NB4 (cell line): Measurements from ENCODE around the gene MYOCD.

Experiments
- DNase-seq: peaks from one replicate; pipeline ENCODE4 v3.0.0; 2010; ENCODE audit warnings: low read depth
- H3K4me3 ChIP-seq: one replicate; pipeline ENCODE4 v1.5.1; 2011; ENCODE audit warnings: mild to moderate bottlenecking, low read depth, low read length, moderate library complexity
- MYC ChIP-seq: IDR thresholded peaks from 2 replicates; pipeline ENCODE4 v1.6.1; 2011; ENCODE audit warnings: low read depth, low read length
- POLR2A ChIP-seq: IDR thresholded peaks from 2 replicates; pipeline ENCODE4 v1.6.1; 2011; ENCODE audit warnings: mild to moderate bottlenecking; ENCODE audit not compliant: insufficient read length; ENCODE audit errors: extremely low read depth
- TF ChIP-seq, protein P1 (sequence below): IDR thresholded peaks from one replicate; pipeline ENCODE4 v1.5.1; 2012; ENCODE audit warnings: low read depth, low read length
- TF ChIP-seq, protein P2 (sequence below): IDR thresholded peaks from 2 replicates; pipeline ENCODE4 v1.6.1; 2011; ENCODE audit warnings: low read depth, low read length

MYOCD gene

DNA sequence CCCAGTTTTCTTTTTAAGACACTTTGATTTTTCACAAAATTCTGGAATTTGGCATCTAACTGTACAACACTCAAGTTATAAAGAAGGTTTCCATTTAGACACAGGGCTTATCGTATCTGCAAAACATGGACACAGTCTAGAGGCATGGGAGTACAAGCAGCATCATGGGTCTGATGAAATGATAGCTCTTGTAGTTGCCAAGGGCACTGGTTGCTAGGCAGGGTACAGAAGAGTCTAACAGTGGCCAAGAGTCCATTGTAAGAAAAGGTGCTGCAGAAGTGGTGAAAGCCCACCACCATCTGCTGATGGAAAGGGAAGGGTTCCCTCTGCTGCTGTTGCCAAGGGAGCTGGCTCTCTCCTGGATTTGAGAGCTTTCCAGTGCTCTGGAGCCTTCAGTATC lies 20.8 kb downstream of the MYOCD start:
- DNase-seq = no peak
- no peak for TF ChIP-seq POLR2A
- no peak for TF ChIP-seq MYC
- TF ChIP-seq, protein P1, sequence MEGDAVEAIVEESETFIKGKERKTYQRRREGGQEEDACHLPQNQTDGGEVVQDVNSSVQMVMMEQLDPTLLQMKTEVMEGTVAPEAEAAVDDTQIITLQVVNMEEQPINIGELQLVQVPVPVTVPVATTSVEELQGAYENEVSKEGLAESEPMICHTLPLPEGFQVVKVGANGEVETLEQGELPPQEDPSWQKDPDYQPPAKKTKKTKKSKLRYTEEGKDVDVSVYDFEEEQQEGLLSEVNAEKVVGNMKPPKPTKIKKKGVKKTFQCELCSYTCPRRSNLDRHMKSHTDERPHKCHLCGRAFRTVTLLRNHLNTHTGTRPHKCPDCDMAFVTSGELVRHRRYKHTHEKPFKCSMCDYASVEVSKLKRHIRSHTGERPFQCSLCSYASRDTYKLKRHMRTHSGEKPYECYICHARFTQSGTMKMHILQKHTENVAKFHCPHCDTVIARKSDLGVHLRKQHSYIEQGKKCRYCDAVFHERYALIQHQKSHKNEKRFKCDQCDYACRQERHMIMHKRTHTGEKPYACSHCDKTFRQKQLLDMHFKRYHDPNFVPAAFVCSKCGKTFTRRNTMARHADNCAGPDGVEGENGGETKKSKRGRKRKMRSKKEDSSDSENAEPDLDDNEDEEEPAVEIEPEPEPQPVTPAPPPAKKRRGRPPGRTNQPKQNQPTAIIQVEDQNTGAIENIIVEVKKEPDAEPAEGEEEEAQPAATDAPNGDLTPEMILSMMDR = no peak
- TF ChIP-seq, protein P2, sequence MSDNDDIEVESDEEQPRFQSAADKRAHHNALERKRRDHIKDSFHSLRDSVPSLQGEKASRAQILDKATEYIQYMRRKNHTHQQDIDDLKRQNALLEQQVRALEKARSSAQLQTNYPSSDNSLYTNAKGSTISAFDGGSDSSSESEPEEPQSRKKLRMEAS = no peak
- H3K4me3 ChIP-seq = no peak overlapping the region

DNA sequence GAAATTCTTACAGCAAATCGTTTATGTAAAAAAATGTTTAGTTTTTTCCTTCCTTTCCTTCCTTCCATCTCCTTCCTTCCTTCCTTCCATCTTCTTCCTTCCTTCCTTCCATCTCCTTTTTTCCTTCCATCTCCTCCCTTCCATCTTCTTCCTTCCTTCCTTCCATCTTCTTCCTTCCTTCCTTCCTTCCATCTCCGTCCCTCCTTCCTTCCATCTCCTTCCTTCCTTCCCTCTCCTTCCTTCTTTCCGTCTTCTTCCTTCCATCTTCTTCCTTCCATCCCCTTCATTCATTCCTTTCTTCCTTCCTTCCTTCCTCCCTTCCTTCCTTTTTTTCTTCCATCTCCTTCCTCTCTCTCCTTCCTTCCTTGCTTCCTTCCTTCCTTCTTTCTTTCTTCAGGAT lies 22.7 kb downstream of the MYOCD start:
- no peak for DNase-seq
- H3K4me3 ChIP-seq = no peak overlapping the region
- TF ChIP-seq, protein P1 = no peak
- no peak for TF ChIP-seq POLR2A
- TF ChIP-seq MYC = no peak
- TF ChIP-seq, protein P2 = no peak

DNA sequence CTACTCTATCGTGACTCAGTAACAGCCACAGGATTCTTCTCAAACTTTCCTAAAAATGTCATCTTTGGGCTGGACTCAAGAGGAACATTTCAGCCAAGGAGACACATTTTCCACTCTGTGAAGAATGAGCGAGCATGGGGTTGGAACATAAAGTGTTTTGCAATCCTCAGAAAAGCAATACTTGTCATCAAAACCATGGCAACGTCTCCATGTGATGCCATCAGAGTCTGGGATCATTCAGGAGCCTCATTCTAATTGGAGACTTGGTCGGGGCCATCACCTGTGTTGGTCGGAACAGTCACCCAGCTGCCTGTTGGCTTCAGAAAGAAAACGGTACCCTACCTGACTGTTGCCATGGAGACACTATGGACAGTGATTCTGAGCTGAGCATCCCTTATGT lies 25.5 kb downstream of the MYOCD start:
- TF ChIP-seq POLR2A = no peak
- TF ChIP-seq, protein P2 = no peak
- no peak for TF ChIP-seq MYC
- TF ChIP-seq, protein P1 = no peak
- H3K4me3 ChIP-seq = no peak overlapping the region
- no peak for DNase-seq

DNA sequence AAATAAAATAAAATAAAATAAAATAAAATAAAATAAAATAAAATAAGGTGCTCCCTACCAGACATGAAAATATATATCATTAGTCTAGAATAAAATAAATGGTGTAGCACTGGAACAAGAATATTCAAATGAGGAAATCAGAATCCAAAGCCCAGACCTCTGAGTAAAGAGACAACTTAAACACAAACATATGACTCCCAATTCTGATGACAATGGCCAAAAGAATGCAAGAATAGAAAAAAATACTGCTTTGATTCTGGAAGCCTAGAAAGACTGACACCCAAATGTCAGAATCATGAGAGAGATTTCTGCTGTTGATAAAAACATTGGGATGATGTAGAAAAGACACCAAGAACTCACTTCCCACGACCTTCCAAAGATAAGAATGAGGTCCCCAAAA lies 27.9 kb downstream of the MYOCD start:
- no peak for DNase-seq
- no peak overlapping the region for H3K4me3 ChIP-seq
- TF ChIP-seq MYC (no peak), POLR2A (no peak)
- TF ChIP-seq, protein P1 = no peak
- TF ChIP-seq, protein P2 = no peak

DNA sequence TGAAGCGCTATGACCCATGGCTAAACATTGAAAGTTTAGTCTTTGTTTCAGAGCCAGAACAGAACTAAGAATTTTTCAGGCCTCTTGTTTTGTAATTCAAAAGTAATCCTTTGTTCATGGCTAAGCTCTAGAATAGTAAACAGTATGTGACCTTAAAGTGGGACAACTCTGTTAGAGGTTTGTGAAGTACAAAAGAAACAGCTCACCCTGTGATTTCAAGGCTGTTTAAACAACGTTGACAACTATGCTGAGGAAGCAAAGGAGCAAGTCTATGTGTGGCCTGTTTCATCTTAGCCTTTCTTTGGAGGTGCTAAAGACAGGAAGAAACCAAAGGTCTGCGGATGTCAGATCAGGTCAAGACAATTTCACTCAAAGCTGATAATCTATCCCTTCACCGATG lies 40.4 kb downstream of the MYOCD start:
- no peak for TF ChIP-seq POLR2A
- no peak for TF ChIP-seq MYC
- TF ChIP-seq, protein P1 = no peak
- TF ChIP-seq, protein P2 = no peak
- no peak overlapping the region for H3K4me3 ChIP-seq
- DNase-seq = no peak

DNA sequence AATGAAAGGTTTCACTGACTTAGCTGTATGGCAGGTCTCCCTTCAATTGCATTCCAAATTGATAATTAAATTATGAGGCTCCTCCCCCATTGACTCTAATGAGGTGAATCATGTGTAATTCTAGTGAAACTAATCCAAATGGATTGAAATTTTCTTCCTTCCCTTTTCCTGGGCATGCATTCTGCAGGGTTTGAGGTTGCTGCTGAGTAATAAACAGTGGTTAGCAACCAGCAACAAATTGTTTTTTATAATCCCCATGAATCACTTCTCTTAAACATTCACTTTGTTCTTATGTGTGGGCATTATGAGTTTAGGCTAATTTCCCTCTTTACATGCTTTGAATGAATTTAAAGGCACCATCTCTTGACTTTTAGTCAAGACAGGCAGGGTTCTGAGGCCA lies 43.4 kb downstream of the MYOCD start:
- no peak for DNase-seq
- TF ChIP-seq MYC = no peak
- no peak for TF ChIP-seq POLR2A
- TF ChIP-seq, protein P1 = no peak
- TF ChIP-seq, protein P2 = no peak
- no peak overlapping the region for H3K4me3 ChIP-seq
